DND-41 (cell line): ENCODE measurements around the gene CEP152.

Source experiments
- EZH2 ChIP-seq: IDR thresholded peaks from 3 replicates; pipeline ENCODE4 v1.6.1; 2012; ENCODE audit warnings: borderline replicate concordance, low read depth, mild to moderate bottlenecking, moderate library complexity, low read length, inconsistent platforms; ENCODE audit not compliant: severe bottlenecking
- TF ChIP-seq, protein P1 (sequence below): IDR thresholded peaks from 2 replicates; pipeline ENCODE4 v1.5.1; 2012; ENCODE audit warnings: borderline replicate concordance, low read length, moderate library complexity, mild to moderate bottlenecking; ENCODE audit not compliant: poor library complexity, severe bottlenecking; ENCODE audit errors: extremely low read depth

GRCh38 chr15:48811325-48811958 is 573 bp upstream of the CEP152 start:
- TF ChIP-seq, protein P1, sequence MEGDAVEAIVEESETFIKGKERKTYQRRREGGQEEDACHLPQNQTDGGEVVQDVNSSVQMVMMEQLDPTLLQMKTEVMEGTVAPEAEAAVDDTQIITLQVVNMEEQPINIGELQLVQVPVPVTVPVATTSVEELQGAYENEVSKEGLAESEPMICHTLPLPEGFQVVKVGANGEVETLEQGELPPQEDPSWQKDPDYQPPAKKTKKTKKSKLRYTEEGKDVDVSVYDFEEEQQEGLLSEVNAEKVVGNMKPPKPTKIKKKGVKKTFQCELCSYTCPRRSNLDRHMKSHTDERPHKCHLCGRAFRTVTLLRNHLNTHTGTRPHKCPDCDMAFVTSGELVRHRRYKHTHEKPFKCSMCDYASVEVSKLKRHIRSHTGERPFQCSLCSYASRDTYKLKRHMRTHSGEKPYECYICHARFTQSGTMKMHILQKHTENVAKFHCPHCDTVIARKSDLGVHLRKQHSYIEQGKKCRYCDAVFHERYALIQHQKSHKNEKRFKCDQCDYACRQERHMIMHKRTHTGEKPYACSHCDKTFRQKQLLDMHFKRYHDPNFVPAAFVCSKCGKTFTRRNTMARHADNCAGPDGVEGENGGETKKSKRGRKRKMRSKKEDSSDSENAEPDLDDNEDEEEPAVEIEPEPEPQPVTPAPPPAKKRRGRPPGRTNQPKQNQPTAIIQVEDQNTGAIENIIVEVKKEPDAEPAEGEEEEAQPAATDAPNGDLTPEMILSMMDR = peak; percentile 7
- TF ChIP-seq EZH2 = no peak
